Islet of Langerhans (tissue), 1 donor: ENCODE data around the gene DNMT3B.
"Not testable (repeated sequence)": the region's sequence is repeated elsewhere in the genome, so short reads cannot be mapped to it uniquely, and the experiment has no call there.

ENCODE experiments used
- FAIRE-seq: peaks from one replicate; lab custom pipeline; 2011; peaks lifted over from hg19 to GRCh38; lab: Jason Lieb, UNC

DNMT3B gene

GRCh38 chr20:32792316-32792715 is 30.1 kb downstream of the DNMT3B start:
- FAIRE-seq = no peak

- FAIRE-seq = no peak
Observed at GRCh38 chr20:32792731-32793458, 30.7 kb downstream of the DNMT3B start.

GRCh38 chr20:32796383-32796948 is 34.3 kb downstream of the DNMT3B start:
- no peak for FAIRE-seq

GRCh38 chr20:32796981-32797451 is 34.8 kb downstream of the DNMT3B start:
- no peak for FAIRE-seq

GRCh38 chr20:32797571-32797970 is 35.4 kb downstream of the DNMT3B start:
- not testable (repeated sequence) for FAIRE-seq

GRCh38 chr20:32798046-32798981 is 36.1 kb downstream of the DNMT3B start:
- FAIRE-seq = no peak

GRCh38 chr20:32803092-32803491 is 40.9 kb downstream of the DNMT3B start:
- FAIRE-seq = no peak

GRCh38 chr20:32804022-32804715 is 42.0 kb downstream of the DNMT3B start:
- no peak for FAIRE-seq

GRCh38 chr20:32804817-32805216 is 42.6 kb downstream of the DNMT3B start:
- no peak for FAIRE-seq

- no peak for FAIRE-seq
Observed at GRCh38 chr20:32805721-32806120, 43.5 kb downstream of the DNMT3B start.

- FAIRE-seq = no peak
Observed at GRCh38 chr20:32806356-32806755, 44.2 kb downstream of the DNMT3B start.

- FAIRE-seq = no peak
Observed at GRCh38 chr20:32807706-32808105, 45.5 kb downstream of the DNMT3B start.

- no peak for FAIRE-seq
Observed at GRCh38 chr20:32808438-32808837, 46.3 kb downstream of the DNMT3B start.

GRCh38 chr20:32809907-32810306 is 47.7 kb downstream of the DNMT3B start:
- FAIRE-seq = no peak

- no peak for FAIRE-seq
Observed at GRCh38 chr20:32810941-32811340, 48.8 kb downstream of the DNMT3B start.

- FAIRE-seq = no peak
Observed at GRCh38 chr20:32811886-32812285, 49.7 kb downstream of the DNMT3B start.

GRCh38 chr20:32819992-32820697 is 58.0 kb downstream of the DNMT3B start:
- no peak for FAIRE-seq

- FAIRE-seq = no peak
Observed at GRCh38 chr20:32820698-32821377, 58.7 kb downstream of the DNMT3B start.

GRCh38 chr20:32822225-32822624 is 60.0 kb downstream of the DNMT3B start:
- FAIRE-seq = no peak

- no peak for FAIRE-seq
Observed at GRCh38 chr20:32823078-32823477, 60.9 kb downstream of the DNMT3B start.
